GM19455 (cell line): Measurements from ENCODE around the gene MACO1.
"Not testable (repeated sequence)": the region's sequence is repeated elsewhere in the genome, so short reads cannot be mapped to it uniquely, and the experiment has no call there.

Source experiments
- ATAC-seq: cut with Tn5 transposase; IDR thresholded peaks from one replicate; pipeline ENCODE4 v1.9.1; 2021; ENCODE audit not compliant: unreplicated experiment

Gene MACO1

GRCh38 chr1:25484533-25484932, 53.8 kb downstream of the MACO1 start:
- ATAC-seq = no peak

GRCh38 chr1:25485536-25486411, 55.1 kb downstream of the MACO1 start:
- no peak for ATAC-seq

- no peak for ATAC-seq
Observed at GRCh38 chr1:25486602-25487001, 55.9 kb downstream of the MACO1 start.

GRCh38 chr1:25487628-25488027, 56.9 kb downstream of the MACO1 start:
- ATAC-seq = no peak

GRCh38 chr1:25492323-25492722, 61.6 kb downstream of the MACO1 start:
- no peak for ATAC-seq

GRCh38 chr1:25494952-25495351, 64.3 kb downstream of the MACO1 start:
- ATAC-seq = no peak

GRCh38 chr1:25500694-25501093, 70.0 kb downstream of the MACO1 start:
- no peak for ATAC-seq

GRCh38 chr1:25501235-25502058, 70.8 kb downstream of the MACO1 start:
- ATAC-seq = no peak

GRCh38 chr1:25502957-25503356, 72.3 kb downstream of the MACO1 start:
- no peak for ATAC-seq

GRCh38 chr1:25503551-25504426, 73.1 kb downstream of the MACO1 start:
- ATAC-seq = no peak

- no peak for ATAC-seq
Observed at GRCh38 chr1:25504706-25505595, 74.3 kb downstream of the MACO1 start.

GRCh38 chr1:25505656-25506385, 75.1 kb downstream of the MACO1 start:
- no peak for ATAC-seq

GRCh38 chr1:25506566-25507463, 76.1 kb downstream of the MACO1 start:
- not testable (repeated sequence) for ATAC-seq

- no peak for ATAC-seq
Observed at GRCh38 chr1:25513666-25514065, 83.0 kb downstream of the MACO1 start.

- ATAC-seq = no peak
Observed at GRCh38 chr1:25515033-25515432, 84.3 kb downstream of the MACO1 start.

- ATAC-seq = no peak
Observed at GRCh38 chr1:25516686-25517085, 86.0 kb downstream of the MACO1 start.

- no peak for ATAC-seq
Observed at GRCh38 chr1:25517476-25518394, 87.0 kb downstream of the MACO1 start.
